Measurements from ENCODE around the gene RASGEF1C.

Gene RASGEF1C

DNA sequence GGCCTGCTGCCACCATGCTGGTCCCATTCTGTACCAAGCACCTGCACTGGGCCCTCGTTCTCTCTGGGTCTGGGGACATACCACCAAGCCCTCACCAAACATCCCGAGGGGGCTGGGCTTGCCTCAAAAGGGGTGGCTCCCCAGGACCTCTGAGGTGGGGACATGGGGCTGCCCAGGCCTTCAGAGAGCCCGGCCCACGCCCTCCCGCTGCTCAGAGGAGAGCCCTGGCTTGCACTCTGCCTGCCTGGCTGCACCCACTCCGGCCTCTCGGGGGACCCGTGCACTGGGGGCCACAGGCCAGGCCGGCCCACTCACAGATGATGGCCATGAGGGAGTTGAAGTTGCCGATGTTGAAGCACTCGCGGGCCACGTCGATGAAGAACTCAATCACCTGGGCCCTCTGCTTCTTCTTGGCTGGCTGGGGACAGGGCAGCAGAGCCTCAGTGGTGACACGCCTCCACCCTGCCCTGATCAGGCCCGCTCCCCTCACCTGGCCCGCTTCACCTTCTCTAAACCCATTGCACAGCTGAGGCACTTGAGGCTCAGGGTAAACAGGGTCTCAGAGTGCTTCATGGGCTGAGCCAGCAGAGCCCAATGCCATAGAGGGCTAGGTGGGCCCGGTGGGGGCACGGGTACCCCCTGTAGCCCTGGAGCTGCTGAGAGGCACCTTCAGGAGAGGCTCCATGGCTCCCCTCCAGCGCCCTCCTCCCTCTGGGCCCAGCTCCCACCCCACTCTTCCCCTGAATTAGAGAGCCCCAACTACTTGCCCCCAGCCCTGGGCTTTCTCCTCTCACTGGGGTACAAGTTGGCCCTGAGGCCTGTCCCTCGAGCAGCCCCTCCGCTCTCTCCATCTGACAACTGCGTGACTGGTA, 89.7 kb downstream of the RASGEF1C start:
- TF ChIP-seq, protein P1, sequence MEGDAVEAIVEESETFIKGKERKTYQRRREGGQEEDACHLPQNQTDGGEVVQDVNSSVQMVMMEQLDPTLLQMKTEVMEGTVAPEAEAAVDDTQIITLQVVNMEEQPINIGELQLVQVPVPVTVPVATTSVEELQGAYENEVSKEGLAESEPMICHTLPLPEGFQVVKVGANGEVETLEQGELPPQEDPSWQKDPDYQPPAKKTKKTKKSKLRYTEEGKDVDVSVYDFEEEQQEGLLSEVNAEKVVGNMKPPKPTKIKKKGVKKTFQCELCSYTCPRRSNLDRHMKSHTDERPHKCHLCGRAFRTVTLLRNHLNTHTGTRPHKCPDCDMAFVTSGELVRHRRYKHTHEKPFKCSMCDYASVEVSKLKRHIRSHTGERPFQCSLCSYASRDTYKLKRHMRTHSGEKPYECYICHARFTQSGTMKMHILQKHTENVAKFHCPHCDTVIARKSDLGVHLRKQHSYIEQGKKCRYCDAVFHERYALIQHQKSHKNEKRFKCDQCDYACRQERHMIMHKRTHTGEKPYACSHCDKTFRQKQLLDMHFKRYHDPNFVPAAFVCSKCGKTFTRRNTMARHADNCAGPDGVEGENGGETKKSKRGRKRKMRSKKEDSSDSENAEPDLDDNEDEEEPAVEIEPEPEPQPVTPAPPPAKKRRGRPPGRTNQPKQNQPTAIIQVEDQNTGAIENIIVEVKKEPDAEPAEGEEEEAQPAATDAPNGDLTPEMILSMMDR (IDR thresholded peaks at IDR 0.05; ENCODE audit: control insufficient read depth, extremely low read depth, insufficient read depth): no peak
- no peak overlapping the region for H3K4me3 ChIP-seq (ENCODE audit: low read depth, low read length)
- no peak for DNase-seq (ENCODE audit: low read depth)

DNA sequence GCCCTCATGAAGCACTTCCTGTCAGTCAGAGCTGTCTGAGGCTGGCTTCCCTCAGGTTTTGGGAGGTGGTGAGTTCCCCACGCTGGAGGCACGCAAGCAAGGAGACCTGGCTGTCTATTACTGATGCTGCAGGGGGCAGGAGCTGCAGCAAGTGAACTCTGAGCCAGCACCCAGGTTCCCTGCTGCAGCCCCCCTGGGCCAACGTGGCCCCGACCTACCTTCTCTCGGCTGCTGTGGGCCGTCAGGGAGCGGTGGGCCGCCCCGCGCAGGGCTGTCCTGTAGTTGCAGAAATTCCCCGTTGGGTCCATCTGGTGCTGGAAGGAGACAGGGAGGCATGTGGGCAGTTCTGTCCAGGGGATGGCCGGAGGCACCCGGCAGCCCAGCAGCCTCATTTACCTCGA, 90.6 kb downstream of the RASGEF1C start:
- DNase-seq (ENCODE audit: low read depth): no peak

DNA sequence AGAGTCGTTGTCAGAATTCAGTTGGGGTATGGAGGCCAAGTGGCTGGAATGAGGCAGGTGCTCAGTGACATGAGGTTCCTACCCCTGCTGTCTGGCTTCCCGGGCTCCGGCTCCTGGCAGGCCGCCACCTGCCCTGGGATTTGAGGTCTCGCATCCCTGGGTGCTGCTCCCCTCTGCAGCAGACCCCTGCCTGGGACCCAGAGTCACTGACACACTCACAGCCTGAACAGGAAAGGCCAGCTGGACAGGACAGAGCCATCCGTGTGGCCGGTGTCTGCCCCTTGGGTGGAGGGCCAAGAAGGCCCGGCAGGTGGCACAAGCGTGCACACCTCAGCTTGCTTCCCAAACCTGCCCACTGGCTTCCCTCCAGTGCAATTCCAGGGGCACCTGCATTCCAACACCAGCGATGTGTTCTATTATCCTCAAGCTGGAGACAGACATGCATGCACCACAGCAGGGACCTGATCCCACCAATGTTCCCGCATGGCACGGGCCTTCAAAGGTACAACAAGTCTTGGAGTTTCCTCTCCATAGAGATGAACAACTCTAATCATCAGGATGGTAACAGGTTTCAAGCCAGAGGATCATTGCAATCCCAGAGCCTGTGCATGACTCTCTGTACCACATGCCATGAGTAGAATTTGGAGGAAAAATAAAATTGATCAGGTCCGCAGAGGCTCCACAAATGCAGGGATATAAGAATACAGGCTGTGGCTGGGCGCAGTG, 91.8 kb downstream of the RASGEF1C start:
- H3K4me3 ChIP-seq (ENCODE audit: low read depth, low read length): no peak overlapping the region
- peak; percentile 31 for DNase-seq (ENCODE audit: low read depth)

More for the DNA sequence above, 90.6 kb downstream of the RASGEF1C start:
- TF ChIP-seq, protein P1 (IDR thresholded peaks at IDR 0.05; ENCODE audit: control insufficient read depth, extremely low read depth, insufficient read depth): no peak
- H3K4me3 ChIP-seq (ENCODE audit: low read depth, low read length): no peak overlapping the region

DNA sequence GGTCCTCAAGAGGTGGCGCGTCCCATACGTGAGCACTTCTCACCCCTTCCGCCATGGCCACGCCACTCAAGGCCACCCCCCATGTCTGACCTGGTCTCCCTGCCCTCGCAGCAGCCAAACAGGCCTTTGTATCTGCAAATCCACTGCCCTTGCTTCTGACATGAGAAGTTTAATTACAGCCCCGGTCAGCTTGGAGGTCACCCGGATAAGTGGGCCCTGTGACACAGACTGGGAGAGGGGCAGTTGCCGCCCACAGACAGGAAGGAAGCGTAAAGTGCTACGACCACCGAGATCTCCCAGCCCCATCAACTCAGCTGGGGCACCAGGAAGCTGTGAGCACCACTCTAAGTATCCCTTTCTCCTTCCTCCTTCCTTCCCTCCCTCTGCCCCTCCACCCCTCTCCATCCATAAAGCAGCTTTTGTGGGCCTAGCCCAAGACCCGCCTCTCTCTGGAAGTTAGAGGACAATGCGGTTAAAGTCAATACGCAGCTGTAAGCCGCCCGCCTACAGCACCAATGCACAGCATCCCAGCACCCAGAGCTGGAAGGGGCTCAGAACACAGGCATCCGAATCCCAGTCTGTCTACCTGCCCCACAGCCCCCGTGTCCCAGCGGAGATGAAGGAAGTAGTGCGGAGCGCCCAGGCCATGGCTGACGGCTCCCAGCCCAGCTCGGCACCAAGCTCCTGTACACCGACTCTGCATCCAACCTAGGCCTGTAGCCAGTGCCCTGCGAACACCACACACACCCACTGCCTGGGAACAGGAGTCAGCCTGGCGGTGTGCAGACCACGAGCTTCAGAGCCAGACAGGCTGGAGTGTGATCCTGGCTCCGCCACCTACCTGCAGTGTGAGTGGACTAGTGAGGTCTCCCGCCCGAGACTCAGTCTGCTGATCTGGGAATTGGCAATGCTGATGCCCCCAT, 92.7 kb downstream of the RASGEF1C start:
- TF ChIP-seq, protein P1 (IDR thresholded peaks at IDR 0.05; ENCODE audit: control insufficient read depth, extremely low read depth, insufficient read depth): no peak
- DNase-seq (ENCODE audit: low read depth): no peak
- H3K4me3 ChIP-seq (ENCODE audit: low read depth, low read length): no peak overlapping the region

More for the DNA sequence above, 91.8 kb downstream of the RASGEF1C start:
- TF ChIP-seq, protein P1 (IDR thresholded peaks at IDR 0.05; ENCODE audit: control insufficient read depth, extremely low read depth, insufficient read depth): peak; percentile 87

DNA sequence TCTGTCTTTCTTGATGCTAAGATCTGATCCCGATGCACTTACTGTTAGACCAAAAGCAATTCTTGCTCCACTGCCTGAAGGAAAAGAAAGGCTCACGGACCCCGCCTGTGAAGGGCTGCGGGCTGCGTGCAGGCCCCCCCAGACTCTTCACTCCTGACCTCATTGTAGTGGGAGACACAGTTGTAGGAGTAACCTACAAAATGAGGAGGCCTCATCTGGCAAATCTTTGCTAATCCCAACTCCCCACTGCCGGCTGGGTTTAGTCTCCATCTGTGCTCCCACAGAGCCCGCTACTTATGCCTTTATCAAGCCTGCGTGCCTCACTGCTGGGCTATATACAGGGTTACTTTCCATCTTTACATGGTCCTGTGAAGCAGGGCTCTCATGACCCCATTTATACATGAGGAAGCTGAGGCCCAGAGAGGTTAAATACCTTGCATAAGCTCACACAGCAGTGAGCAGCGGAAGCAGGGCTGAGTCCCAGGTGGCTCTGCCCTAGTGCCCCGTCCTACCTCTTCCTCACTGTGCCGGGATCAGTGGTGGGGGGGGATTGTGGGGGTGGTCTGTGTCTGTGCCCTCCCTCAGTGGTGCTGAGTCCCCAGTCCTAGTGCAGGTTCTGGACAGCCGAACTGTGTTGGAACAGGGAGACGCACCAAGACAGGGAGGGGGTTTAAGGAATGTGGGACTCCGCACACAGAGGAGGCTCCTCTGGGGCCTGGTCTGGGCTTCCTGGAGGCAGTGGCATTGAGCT, 93.5 kb downstream of the RASGEF1C start:
- DNase-seq (ENCODE audit: low read depth): no peak
- TF ChIP-seq, protein P1 (IDR thresholded peaks at IDR 0.05; ENCODE audit: control insufficient read depth, extremely low read depth, insufficient read depth): no peak
- no peak overlapping the region for H3K4me3 ChIP-seq (ENCODE audit: low read depth, low read length)

All from LNCaP clone FGC (cell line).